K562 (cell line): ENCODE measurements around the gene HPS5. TPM values are rescaled to one million over a fixed set of nuclear protein-coding genes. Genes with fewer than 3 reads are reported as not detected.

Experiments used
- ADNP ChIP-seq: fragments of 200-800 bp; sonication (Bioruptor generic); IDR thresholded peaks from 2 replicates; pipeline ENCODE4 v1.6.1; 2016; ENCODE audit warnings: missing genetic modification characterization, missing compliant biosample characterization
- CREM ChIP-seq: IDR thresholded peaks from 2 replicates; pipeline ENCODE4 v1.6.1; 2014; ENCODE audit warnings: antibody characterized with exemption, low read depth
- CXXC5 ChIP-seq: fragments of 250-450 bp; sonication (Bioruptor Pico); IDR thresholded peaks from 2 replicates; pipeline ENCODE4 v1.8.0; 2022; ENCODE audit warnings: inconsistent platforms, mild to moderate bottlenecking, moderate library complexity
- EP400 ChIP-seq: fragments of 450-650 bp; IDR thresholded peaks from 2 replicates; pipeline ENCODE4 v1.6.1; 2017; ENCODE audit warnings: antibody characterized with exemption, mild to moderate bottlenecking, moderate library complexity
- JUND ChIP-seq, 2 experiments: IDR thresholded peaks; 2 replicates in 1 of 2; 3 replicates in 1 of 2; pipeline ENCODE4 v1.6.1; 2011; ENCODE audit warnings: borderline replicate concordance in 2 of 2, low read depth in 2 of 2, low read length in 2 of 2, improper control_type of control experiment in 1 of 2, missing biosample characterization in 1 of 2, missing genetic modification characterization in 1 of 2, missing genetic modification reagents in 1 of 2
- MAFF ChIP-seq: IDR thresholded peaks from 2 replicates; pipeline ENCODE4 v1.6.1; 2012; ENCODE audit warnings: low read length, improper control_type of control experiment
- MTA1 ChIP-seq: fragments of 450-650 bp; IDR thresholded peaks from 2 replicates; pipeline ENCODE4 v1.6.1; 2017; ENCODE audit warnings: borderline replicate concordance
- NEUROD1 ChIP-seq: fragments of 150-350 bp; IDR thresholded peaks from 2 replicates; pipeline ENCODE4 v1.6.1; 2014; ENCODE audit warnings: borderline replicate concordance, low read length, low read depth; ENCODE audit not compliant: partially characterized antibody
- NFE2 ChIP-seq: IDR thresholded peaks from 2 replicates; pipeline ENCODE4 v1.6.1; 2014; ENCODE audit warnings: antibody characterized with exemption, low read depth
- PYGO2 ChIP-seq: fragments of 450-650 bp; IDR thresholded peaks from 2 replicates; pipeline ENCODE4 v1.6.1; 2016; ENCODE audit warnings: mild to moderate bottlenecking, missing genetic modification characterization, moderate library complexity, missing compliant biosample characterization
- RBM22 ChIP-seq: fragments of 200-400 bp; formaldehyde crosslinking; IDR thresholded peaks from 2 replicates; pipeline ENCODE4 v1.6.1; 2018; ENCODE audit warnings: low read length, low read depth; ENCODE audit not compliant: poor library complexity, severe bottlenecking
- SMAD3 ChIP-seq: fragments of 450-650 bp; formaldehyde crosslinking; conservative IDR thresholded peaks from 2 replicates; pipeline ENCODE4 v1.4.0; 2020; ENCODE audit warnings: mild to moderate bottlenecking
- SMARCA5 ChIP-seq: fragments of 450-650 bp; IDR thresholded peaks from 2 replicates; pipeline ENCODE4 v1.6.1; 2016
- SOX6 ChIP-seq: fragments of 450-650 bp; IDR thresholded peaks from 2 replicates; pipeline ENCODE4 v1.6.1; 2014; ENCODE audit warnings: mild to moderate bottlenecking
- TBP ChIP-seq: optimal IDR thresholded peaks from 2 replicates; pipeline ENCODE3; 2011; ENCODE audit warnings: low read depth, low read length, improper control_type of control experiment
- ZNF384 ChIP-seq: IDR thresholded peaks from 2 replicates; pipeline ENCODE4 v1.6.1; 2012; ENCODE audit warnings: low read depth, low read length, improper control_type of control experiment
- polyA plus RNA-seq, 8 experiments: library from polyadenylated mRNA; depleted of rRNA in 4 of 8; stranded (reverse) in 5 of 8; unstranded in 3 of 8; fragments of >200 nt; fragmentation: Nextera tagmentation in 2 of 8; fragmentation: Illumina TruSeq in 1 of 8; extraction: Ambion mirVana in 2 of 8; extraction: Trizol in 1 of 8; gene quantifications; 2 replicates each; pipeline versions ENCODE4 v1.2.1 to v1.2.3, GENCODE V29; 2011 to 2014; ENCODE audit warnings: inconsistent platforms in 1 of 8, missing spikeins in 1 of 8
- total RNA-seq, 7 experiments: library from RNA; depleted of rRNA in 6 of 7; stranded (reverse); fragments of >200 nt in 6 of 7; fragmentation: Illumina TruSeq in 2 of 7; extraction: Trizol in 2 of 7; gene quantifications; 2 replicates each; pipeline versions ENCODE4 v1.2.1 to v1.2.3, GENCODE V29; 2011 to 2021; ENCODE audit warnings: low replicate concordance in 1 of 7
- TF ChIP-seq, protein P1 (sequence below), 2 experiments: fragments of 200-800 bp in 1 of 2; sonication (Bioruptor generic) in 1 of 2; sonication (generic) in 1 of 2; formaldehyde crosslinking in 1 of 2; IDR thresholded peaks in 1 of 2; conservative IDR thresholded peaks in 1 of 2; 2 replicates each; pipeline versions ENCODE4 v1.5.0 to v1.6.1; 2016 to 2020; ENCODE audit warnings: missing compliant biosample characterization in 1 of 2, missing genetic modification characterization in 1 of 2, missing genetic modification reagents in 1 of 2
- TF ChIP-seq, protein P2 (sequence below): fragments of 250-450 bp; sonication (Bioruptor Pico); IDR thresholded peaks from 2 replicates; pipeline ENCODE4 v1.4.0; 2020
- TF ChIP-seq, protein P3 (sequence below): fragments of 250-450 bp; sonication (Bioruptor Pico); IDR thresholded peaks from 2 replicates; pipeline ENCODE4 v1.4.0; 2020; ENCODE audit warnings: mild to moderate bottlenecking, moderate library complexity, borderline replicate concordance
- TF ChIP-seq, protein P4 (sequence below): fragments of 450-650 bp; formaldehyde crosslinking; IDR thresholded peaks from 2 replicates; pipeline ENCODE4 v1.4.0; 2020; ENCODE audit warnings: mild to moderate bottlenecking, mixed read lengths

Gene HPS5
- total and polyA plus RNA-seq, 9 of the 15 experiments (the other 6 are each of a cell fraction or from before 2014, with no cell fraction given) = 12.2 to 28.1 (median 16.8) TPM

DNA sequence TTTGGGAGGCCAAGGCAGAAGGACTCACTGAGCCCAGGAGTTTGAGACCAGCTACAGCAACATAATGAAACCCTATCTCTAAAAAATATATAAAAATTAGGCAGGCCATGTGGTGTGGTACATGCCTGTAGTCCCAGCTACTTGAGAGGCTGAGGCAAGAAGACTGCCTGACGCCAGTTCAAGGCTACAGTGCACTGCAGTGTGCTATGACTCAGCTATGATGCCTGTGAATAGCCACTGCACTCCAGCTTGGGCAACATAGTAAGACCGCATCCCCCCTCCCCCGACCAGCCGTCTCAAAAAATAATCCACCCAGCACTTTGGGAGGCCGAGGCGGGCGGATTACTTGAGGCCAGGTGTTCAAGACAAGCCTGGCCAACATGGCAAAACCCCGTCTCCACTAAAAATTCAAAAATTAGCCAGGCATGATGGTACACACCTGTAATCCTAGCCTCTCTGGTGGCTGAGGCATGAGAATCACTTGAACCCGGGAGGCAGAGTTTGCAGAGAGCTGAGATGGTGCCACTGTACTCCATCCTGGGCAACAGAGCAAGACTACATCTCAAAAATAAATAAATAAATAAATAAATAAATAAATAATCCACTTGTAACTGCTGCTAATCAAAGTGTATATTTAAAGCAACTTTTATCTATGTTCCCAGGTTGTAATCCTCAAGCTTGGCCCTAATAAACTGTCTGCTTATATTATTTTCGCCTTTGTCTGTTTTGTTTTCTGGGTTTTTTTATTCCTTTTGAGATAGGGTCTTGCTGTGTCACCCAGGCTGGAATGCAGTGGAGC, 7.8 kb downstream of the HPS5 start (continued):
- TF ChIP-seq SMARCA5 = peak; percentile 32; the same call in 1 of the 2 replicates
- TF ChIP-seq, protein P1, sequence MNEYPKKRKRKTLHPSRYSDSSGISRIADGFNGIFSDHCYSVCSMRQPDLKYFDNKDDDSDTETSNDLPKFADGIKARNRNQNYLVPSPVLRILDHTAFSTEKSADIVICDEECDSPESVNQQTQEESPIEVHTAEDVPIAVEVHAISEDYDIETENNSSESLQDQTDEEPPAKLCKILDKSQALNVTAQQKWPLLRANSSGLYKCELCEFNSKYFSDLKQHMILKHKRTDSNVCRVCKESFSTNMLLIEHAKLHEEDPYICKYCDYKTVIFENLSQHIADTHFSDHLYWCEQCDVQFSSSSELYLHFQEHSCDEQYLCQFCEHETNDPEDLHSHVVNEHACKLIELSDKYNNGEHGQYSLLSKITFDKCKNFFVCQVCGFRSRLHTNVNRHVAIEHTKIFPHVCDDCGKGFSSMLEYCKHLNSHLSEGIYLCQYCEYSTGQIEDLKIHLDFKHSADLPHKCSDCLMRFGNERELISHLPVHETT (CRISPR knock-in tag; conservative IDR thresholded peaks at IDR 0.05 in 1 of 2, IDR thresholded peaks at IDR 0.05 in 1 of 2) = no peak
- TF ChIP-seq, protein P2, sequence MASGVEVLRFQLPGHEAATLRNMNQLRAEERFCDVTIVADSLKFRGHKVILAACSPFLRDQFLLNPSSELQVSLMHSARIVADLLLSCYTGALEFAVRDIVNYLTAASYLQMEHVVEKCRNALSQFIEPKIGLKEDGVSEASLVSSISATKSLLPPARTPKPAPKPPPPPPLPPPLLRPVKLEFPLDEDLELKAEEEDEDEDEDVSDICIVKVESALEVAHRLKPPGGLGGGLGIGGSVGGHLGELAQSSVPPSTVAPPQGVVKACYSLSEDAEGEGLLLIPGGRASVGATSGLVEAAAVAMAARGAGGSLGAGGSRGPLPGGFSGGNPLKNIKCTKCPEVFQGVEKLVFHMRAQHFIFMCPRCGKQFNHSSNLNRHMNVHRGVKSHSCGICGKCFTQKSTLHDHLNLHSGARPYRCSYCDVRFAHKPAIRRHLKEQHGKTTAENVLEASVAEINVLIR (CRISPR knock-in tag) = no peak
- TF ChIP-seq, protein P3, sequence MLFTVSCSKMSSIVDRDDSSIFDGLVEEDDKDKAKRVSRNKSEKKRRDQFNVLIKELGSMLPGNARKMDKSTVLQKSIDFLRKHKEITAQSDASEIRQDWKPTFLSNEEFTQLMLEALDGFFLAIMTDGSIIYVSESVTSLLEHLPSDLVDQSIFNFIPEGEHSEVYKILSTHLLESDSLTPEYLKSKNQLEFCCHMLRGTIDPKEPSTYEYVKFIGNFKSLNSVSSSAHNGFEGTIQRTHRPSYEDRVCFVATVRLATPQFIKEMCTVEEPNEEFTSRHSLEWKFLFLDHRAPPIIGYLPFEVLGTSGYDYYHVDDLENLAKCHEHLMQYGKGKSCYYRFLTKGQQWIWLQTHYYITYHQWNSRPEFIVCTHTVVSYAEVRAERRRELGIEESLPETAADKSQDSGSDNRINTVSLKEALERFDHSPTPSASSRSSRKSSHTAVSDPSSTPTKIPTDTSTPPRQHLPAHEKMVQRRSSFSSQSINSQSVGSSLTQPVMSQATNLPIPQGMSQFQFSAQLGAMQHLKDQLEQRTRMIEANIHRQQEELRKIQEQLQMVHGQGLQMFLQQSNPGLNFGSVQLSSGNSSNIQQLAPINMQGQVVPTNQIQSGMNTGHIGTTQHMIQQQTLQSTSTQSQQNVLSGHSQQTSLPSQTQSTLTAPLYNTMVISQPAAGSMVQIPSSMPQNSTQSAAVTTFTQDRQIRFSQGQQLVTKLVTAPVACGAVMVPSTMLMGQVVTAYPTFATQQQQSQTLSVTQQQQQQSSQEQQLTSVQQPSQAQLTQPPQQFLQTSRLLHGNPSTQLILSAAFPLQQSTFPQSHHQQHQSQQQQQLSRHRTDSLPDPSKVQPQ (CRISPR knock-in tag) = no peak
- TF ChIP-seq MTA1 = no peak
- TF ChIP-seq SMAD3 = no peak
- no peak for TF ChIP-seq TBP
- no peak for TF ChIP-seq RBM22
- TF ChIP-seq EP400 = peak; percentile 60
- no peak for TF ChIP-seq PYGO2 (tag)
- TF ChIP-seq JUND (IDR thresholded peaks at IDR 0.05; ENCODE audit: borderline replicate concordance, low read depth, low read length) = peak; percentile 83
- TF ChIP-seq JUND (tag; IDR thresholded peaks at IDR 0.05; ENCODE audit: borderline replicate concordance, low read depth, low read length) = peak; percentile 52; the same call in 1 of the 3 replicates
- peak; percentile 24; the same call in 1 of the 2 replicates for TF ChIP-seq MAFF
- TF ChIP-seq, protein P4, sequence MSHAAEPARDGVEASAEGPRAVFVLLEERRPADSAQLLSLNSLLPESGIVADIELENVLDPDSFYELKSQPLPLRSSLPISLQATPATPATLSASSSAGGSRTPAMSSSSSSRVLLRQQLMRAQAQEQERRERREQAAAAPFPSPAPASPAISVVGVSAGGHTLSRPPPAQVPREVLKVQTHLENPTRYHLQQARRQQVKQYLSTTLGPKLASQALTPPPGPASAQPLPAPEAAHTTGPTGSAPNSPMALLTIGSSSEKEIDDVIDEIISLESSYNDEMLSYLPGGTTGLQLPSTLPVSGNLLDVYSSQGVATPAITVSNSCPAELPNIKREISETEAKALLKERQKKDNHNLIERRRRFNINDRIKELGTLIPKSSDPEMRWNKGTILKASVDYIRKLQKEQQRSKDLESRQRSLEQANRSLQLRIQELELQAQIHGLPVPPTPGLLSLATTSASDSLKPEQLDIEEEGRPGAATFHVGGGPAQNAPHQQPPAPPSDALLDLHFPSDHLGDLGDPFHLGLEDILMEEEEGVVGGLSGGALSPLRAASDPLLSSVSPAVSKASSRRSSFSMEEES (CRISPR knock-in tag) = no peak
- peak; percentile 84 for TF ChIP-seq NFE2
- TF ChIP-seq ADNP (tag) = no peak
- TF ChIP-seq CREM = peak; percentile 55; the same call in 1 of the 2 replicates
- TF ChIP-seq NEUROD1 = no peak
- no peak for TF ChIP-seq SOX6
- no peak for TF ChIP-seq CXXC5
- TF ChIP-seq ZNF384 = no peak
